ENCODE measurements around the gene DGKH. TPM values are rescaled to one million over a fixed set of nuclear protein-coding genes. Genes with fewer than 3 reads are reported as not detected.
"Not testable (repeated sequence)": the region's sequence is repeated elsewhere in the genome, so short reads cannot be mapped to it uniquely, and the experiment has no call there.

Gene DGKH
- total and polyA plus RNA-seq, 10 of the 15 experiments (the other 5 are each of a cell fraction or from before 2014, with no cell fraction given): 1.3 to 15.2 (median 7.3) TPM

DNA sequence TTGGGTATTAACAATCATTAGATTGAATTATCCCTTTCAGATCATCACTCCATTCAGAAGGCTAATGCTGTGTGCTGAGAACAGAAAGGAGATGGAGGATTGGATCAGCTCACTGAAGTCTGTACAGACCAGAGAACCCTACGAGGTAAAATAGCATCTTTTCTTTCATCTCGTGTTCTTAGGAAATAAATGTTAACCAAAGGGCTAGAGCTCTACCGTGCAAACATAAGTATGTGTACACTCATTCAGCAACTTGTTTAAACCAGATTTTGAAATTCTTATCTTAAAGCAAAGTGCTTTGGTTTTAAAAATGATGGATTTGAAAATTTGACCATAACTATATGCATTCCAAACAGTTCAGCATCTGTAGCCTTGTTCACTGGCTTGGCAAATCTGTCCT is 106.8 kb downstream of the DGKH start (continued):
- no peak for TF ChIP-seq REST (IDR thresholded peaks at IDR 0.05; ENCODE audit: low read depth, low read length)
- TF ChIP-seq EGR1 (IDR thresholded peaks at IDR 0.05; ENCODE audit: borderline replicate concordance in 1 of 2, low read depth in 2 of 2, low read length in 2 of 2): no peak
- no peak for TF ChIP-seq IKZF2 (IDR thresholded peaks at IDR 0.05)
- no peak for TF ChIP-seq CHD4 (IDR thresholded peaks at IDR 0.05)
- no peak for TF ChIP-seq IRF3 (IDR thresholded peaks at IDR 0.05)
- no peak for TF ChIP-seq POLR2AphosphoS2 (IDR thresholded peaks at IDR 0.05; ENCODE audit: low read depth, low read length)

GRCh38 chr13:42163338-42163737 is 114.9 kb downstream of the DGKH start:
- RAD21 ChIA-PET (ENCODE audit: unreplicated experiment); H4K20me1 ChIP-seq (ENCODE audit: control insufficient read depth, insufficient read depth); in situ Hi-C loops (cut with MboI); POLR2A ChIA-PET; H3K79me2 ChIP-seq (ENCODE audit: control insufficient read depth, insufficient read depth, low read length); CTCF ChIA-PET; H3K4me3 ChIP-seq; H3K4me2 ChIP-seq (ENCODE audit: control insufficient read depth, insufficient read depth); BruUV-seq (replicated peaks); H3K27me3 ChIP-seq (replicated peaks in 1 of 2; ENCODE audit: control insufficient read depth in 2 of 2, insufficient read depth in 2 of 2, low read length in 1 of 2); SMC1A ChIA-PET (ENCODE audit: uncharacterized antibody, unreplicated experiment); intact Hi-C loops (cut with micrococcal nuclease; ENCODE audit: unreplicated experiment); ATAC-seq; H3K9ac ChIP-seq (ENCODE audit: control insufficient read depth, insufficient read depth, low read length); H3K9me3 ChIP-seq (replicated peaks; ENCODE audit: control insufficient read depth, insufficient read depth, low read length); H2AFZ ChIP-seq (ENCODE audit: control insufficient read depth, low read depth, low read length); FAIRE-seq; H3K27ac ChIP-seq (ENCODE audit: control insufficient read depth, insufficient read depth); H3K4me1 ChIP-seq (ENCODE audit: control insufficient read depth, insufficient read depth, low read length); H3K36me3 ChIP-seq (ENCODE audit: control insufficient read depth in 2 of 2, insufficient read depth in 2 of 2, low read length in 1 of 2); DNase-seq (ENCODE audit: low read depth, low spot score): not testable (repeated sequence)
- WGBS (ENCODE audit: insufficient coverage, insufficient replicate concordance, low lambda C conversion rate, missing lambda C conversion rate): 68% methylated on average over 2 of the region's 2 CpGs

- H3K27ac ChIP-seq (ENCODE audit: control insufficient read depth, insufficient read depth); POLR2A ChIA-PET; H2AFZ ChIP-seq (ENCODE audit: control insufficient read depth, low read depth, low read length); CTCF ChIA-PET; H3K4me2 ChIP-seq (ENCODE audit: control insufficient read depth, insufficient read depth); H4K20me1 ChIP-seq (ENCODE audit: control insufficient read depth, insufficient read depth); BruUV-seq (replicated peaks); H3K79me2 ChIP-seq (ENCODE audit: control insufficient read depth, insufficient read depth, low read length); H3K36me3 ChIP-seq (ENCODE audit: control insufficient read depth in 2 of 2, insufficient read depth in 2 of 2, low read length in 1 of 2); FAIRE-seq; in situ Hi-C loops (cut with MboI); H3K27me3 ChIP-seq (replicated peaks in 1 of 2; ENCODE audit: control insufficient read depth in 2 of 2, insufficient read depth in 2 of 2, low read length in 1 of 2); intact Hi-C loops (cut with micrococcal nuclease; ENCODE audit: unreplicated experiment); ATAC-seq; H3K4me1 ChIP-seq (ENCODE audit: control insufficient read depth, insufficient read depth, low read length); DNase-seq (ENCODE audit: low read depth, low spot score); H3K9me3 ChIP-seq (replicated peaks; ENCODE audit: control insufficient read depth, insufficient read depth, low read length); H3K4me3 ChIP-seq; H3K9ac ChIP-seq (ENCODE audit: control insufficient read depth, insufficient read depth, low read length); SMC1A ChIA-PET (ENCODE audit: uncharacterized antibody, unreplicated experiment); RAD21 ChIA-PET (ENCODE audit: unreplicated experiment): not testable (repeated sequence)
These were observed 115.5 kb downstream of the DGKH start for GRCh38 chr13:42163910-42164309.
